Skeletal muscle satellite cell (primary cell): ENCODE measurements around the gene DUXA.
"Not testable (repeated sequence)": the region's sequence is repeated elsewhere in the genome, so short reads cannot be mapped to it uniquely, and the experiment has no call there.

Source experiments
- H3K27me3 ChIP-seq: 2 replicates; pipeline ENCODE4 v1.7.0; 2013; ENCODE audit warnings: low read length; ENCODE audit not compliant: control insufficient read depth, insufficient read depth
- H3K36me3 ChIP-seq: 2 replicates; pipeline ENCODE4 v1.7.0; 2013; ENCODE audit warnings: mild to moderate bottlenecking, control low read depth, low read length; ENCODE audit not compliant: insufficient read depth
- H3K4me1 ChIP-seq: 2 replicates; pipeline ENCODE4 v1.7.0; 2013; ENCODE audit warnings: low read length; ENCODE audit not compliant: control insufficient read depth, insufficient read depth
- H3K4me2 ChIP-seq: 2 replicates; pipeline ENCODE4 v1.7.0; 2013; ENCODE audit warnings: mild to moderate bottlenecking, low read length
- H3K4me3 ChIP-seq: 2 replicates; pipeline ENCODE4 v1.7.0; 2013; ENCODE audit warnings: low read length
- H3K9ac ChIP-seq: 2 replicates; pipeline ENCODE4 v1.7.0; 2013; ENCODE audit warnings: mild to moderate bottlenecking, low read depth, low read length, moderate library complexity
- H3K9me3 ChIP-seq: replicated peaks from 2 replicates; pipeline ENCODE4 v1.7.0; 2013; ENCODE audit warnings: mild to moderate bottlenecking, control low read depth, low read length

DUXA gene

DNA sequence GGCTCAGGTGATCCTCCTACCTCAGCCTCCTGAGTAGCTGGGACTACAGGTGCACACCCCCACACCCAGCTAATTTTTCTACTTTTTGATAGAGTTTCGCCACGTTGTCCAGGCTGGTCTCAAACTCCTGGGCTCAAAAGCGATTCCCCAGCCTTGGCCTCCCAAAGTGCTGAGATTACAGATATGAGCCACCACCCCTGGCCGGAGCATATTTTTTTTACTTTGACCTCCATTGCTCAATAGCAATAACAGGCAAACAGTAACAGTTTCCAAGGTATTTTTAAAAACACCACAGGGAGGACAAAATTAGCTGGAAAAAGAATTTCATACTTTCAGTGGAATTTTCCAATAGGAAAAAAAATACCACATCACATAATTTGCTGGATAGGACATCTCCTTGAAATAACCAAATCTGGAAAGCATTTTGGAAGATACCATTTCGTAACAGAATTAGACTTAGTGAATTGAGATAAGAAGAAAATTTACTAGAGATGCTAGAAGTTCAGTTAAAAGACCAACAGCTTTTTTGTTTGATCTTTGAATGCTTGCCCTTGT is 5.2 kb downstream of the DUXA start:
- H3K4me1 ChIP-seq = no peaks in the 10 kb centered on the region
- H3K9me3 ChIP-seq = no peaks in the 10 kb centered on the region
- no peak overlapping the region for H3K9ac ChIP-seq

GRCh38 chr19:57152921-57153320 is 14.4 kb downstream of the DUXA start:
- no peak overlapping the region for H3K4me3 ChIP-seq
- no peak overlapping the region for H3K9ac ChIP-seq
- H3K9me3 ChIP-seq = no peaks in the 10 kb centered on the region

More for the DNA sequence above, 5.2 kb downstream of the DUXA start:
- no peak overlapping the region for H3K4me2 ChIP-seq
- H3K36me3 ChIP-seq = no peaks in the 10 kb centered on the region
- H3K4me3 ChIP-seq = no peak overlapping the region
- H3K27me3 ChIP-seq = no peaks in the 10 kb centered on the region

DNA sequence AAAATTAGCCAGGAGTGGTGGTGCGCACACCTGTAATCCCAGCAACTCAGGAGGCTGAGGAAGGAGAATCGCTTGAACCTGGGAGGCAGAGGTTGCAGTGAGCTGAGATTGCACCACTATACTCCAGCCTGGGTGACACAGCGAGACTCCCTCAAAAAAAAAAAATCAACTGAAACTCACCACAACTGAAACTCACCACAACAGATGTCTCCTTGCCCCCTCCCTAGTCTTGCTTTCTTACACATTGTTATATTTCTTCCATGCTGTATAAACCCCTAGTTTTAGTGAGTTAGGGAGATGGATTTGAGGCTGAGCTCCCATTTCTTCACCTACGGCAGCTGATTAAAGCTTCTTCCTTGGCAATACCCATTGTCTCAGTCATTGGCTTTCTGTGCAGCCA is 25.6 kb downstream of the DUXA start:
- Histone ChIP-seq H3K27me3 (no peaks in the 10 kb centered on the region), H3K4me3 (no peak overlapping the region), H3K4me1 (no peaks in the 10 kb centered on the region), H3K36me3 (no peaks in the 10 kb centered on the region), H3K9ac (no peak overlapping the region), H3K4me2 (no peak overlapping the region), H3K9me3 (no peaks in the 10 kb centered on the region)

More at GRCh38 chr19:57152921-57153320, 14.4 kb downstream of the DUXA start:
- H3K4me1 ChIP-seq = no peaks in the 10 kb centered on the region
- H3K36me3 ChIP-seq = no peaks in the 10 kb centered on the region
- H3K4me2 ChIP-seq = no peak overlapping the region
- no peaks in the 10 kb centered on the region for H3K27me3 ChIP-seq

- H3K4me3 ChIP-seq = no peak overlapping the region
- H3K9ac ChIP-seq = no peak overlapping the region
- H3K4me2 ChIP-seq = no peak overlapping the region
- H3K9me3 ChIP-seq = no peaks in the 10 kb centered on the region
- no peaks in the 10 kb centered on the region for H3K36me3 ChIP-seq
- no peaks in the 10 kb centered on the region for H3K27me3 ChIP-seq
- H3K4me1 ChIP-seq = no peaks in the 10 kb centered on the region
Observed at GRCh38 chr19:57135797-57136196, 31.5 kb downstream of the DUXA start.

DNA sequence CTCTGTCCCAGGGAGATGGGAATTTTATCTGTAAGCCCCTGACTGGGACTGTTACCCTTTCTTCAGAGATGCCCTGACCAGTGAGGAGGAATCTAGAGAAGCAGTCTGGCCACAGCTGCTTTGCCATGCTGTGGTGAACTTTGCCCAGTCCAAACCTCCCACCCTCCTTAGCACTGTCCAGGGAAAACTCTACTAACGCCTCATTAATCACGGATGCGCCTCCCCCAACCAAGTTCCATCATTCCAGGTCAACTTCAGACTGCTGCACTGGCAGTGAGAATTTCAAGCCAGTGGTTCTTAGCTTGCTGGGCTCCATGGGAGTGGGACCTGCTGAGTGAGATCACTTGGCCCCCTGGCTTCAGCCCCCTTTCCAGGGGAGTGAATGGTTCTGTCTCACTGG is 39.9 kb downstream of the DUXA start:
- not testable (repeated sequence) for H3K4me1 ChIP-seq, H3K9ac ChIP-seq

DNA sequence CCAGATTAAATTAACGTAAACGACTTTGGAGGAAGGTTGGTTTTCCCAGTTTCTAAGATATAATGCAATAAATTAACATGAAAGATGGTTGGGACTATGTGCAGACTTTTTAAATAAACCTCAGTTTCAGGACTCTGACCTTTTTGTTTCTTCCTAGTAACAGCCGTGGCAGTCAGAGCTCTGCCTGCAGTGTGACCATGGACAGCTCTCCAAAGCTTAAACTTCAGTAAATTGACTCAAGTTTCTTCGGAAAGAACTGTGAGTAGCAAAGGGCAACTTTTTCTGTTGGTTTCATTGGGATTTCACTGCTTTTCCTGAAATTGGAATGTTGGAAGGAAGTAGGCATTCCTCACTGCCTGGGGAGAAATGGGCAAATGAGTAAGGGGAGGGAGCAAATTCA is 43.4 kb downstream of the DUXA start:
- Histone ChIP-seq H3K9me3 (no peaks in the 10 kb centered on the region), H3K4me3 (no peak overlapping the region), H3K4me1 (no peaks in the 10 kb centered on the region), H3K4me2 (no peak overlapping the region), H3K9ac (no peak overlapping the region), H3K36me3 (no peaks in the 10 kb centered on the region), H3K27me3 (no peaks in the 10 kb centered on the region)

More for the DNA sequence above, 39.9 kb downstream of the DUXA start:
- H3K27me3 ChIP-seq, H3K4me3 ChIP-seq, H3K4me2 ChIP-seq, H3K36me3 ChIP-seq, H3K9me3 ChIP-seq: not testable (repeated sequence)

- Histone ChIP-seq H3K9me3 (no peaks in the 10 kb centered on the region), H3K36me3 (no peaks in the 10 kb centered on the region), H3K4me1 (no peaks in the 10 kb centered on the region), H3K4me3 (no peak overlapping the region), H3K27me3 (no peaks in the 10 kb centered on the region), H3K4me2 (no peak overlapping the region), H3K9ac (no peak overlapping the region)
Observed at GRCh38 chr19:57118848-57119247, 48.4 kb downstream of the DUXA start.

DNA sequence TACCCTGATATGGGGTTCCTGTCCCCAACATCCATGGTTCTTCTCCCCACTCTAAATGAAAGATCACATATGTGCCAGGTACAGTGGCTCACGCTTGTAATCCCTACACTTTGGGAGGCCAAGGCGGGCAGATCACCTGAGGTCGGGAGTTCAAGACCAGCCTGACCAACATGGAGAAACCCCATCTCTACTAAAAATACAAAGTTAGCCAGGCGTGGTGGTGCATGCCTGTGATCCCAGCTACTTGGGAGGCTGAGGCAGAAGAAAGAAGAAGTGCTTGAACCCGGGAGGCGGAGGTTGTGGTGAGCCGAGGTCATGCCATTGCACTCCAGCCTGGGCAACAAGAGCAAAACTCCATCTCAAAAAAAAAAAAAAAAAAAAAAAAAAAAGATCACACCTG is 53.8 kb downstream of the DUXA start:
- not testable (repeated sequence) for H3K36me3 ChIP-seq, H3K27me3 ChIP-seq, H3K4me1 ChIP-seq, H3K9me3 ChIP-seq, H3K4me2 ChIP-seq, H3K9ac ChIP-seq, H3K4me3 ChIP-seq

DNA sequence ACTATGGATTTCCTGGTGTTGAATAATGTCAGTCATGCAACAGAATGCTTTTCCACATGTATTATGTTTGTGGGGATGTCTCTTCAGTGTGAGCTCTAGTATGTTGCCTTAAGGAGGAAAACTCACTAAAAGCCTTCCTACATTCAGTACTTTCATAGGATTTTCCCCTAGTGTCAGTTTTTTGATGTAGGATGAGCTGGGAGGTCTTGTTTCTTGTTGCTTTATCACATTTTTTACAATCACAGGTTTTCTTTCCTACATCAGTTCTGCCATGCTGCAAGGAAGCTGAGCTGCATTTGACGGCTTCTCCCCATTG is 56.0 kb downstream of the DUXA start:
- Histone ChIP-seq H3K9ac (no peak overlapping the region), H3K27me3 (no peaks in the 10 kb centered on the region), H3K4me2 (no peak overlapping the region), H3K4me3 (no peak overlapping the region), H3K36me3 (no peaks in the 10 kb centered on the region), H3K9me3 (peaks cover 9% of the 10 kb centered on the region), H3K4me1 (no peaks in the 10 kb centered on the region)

DNA sequence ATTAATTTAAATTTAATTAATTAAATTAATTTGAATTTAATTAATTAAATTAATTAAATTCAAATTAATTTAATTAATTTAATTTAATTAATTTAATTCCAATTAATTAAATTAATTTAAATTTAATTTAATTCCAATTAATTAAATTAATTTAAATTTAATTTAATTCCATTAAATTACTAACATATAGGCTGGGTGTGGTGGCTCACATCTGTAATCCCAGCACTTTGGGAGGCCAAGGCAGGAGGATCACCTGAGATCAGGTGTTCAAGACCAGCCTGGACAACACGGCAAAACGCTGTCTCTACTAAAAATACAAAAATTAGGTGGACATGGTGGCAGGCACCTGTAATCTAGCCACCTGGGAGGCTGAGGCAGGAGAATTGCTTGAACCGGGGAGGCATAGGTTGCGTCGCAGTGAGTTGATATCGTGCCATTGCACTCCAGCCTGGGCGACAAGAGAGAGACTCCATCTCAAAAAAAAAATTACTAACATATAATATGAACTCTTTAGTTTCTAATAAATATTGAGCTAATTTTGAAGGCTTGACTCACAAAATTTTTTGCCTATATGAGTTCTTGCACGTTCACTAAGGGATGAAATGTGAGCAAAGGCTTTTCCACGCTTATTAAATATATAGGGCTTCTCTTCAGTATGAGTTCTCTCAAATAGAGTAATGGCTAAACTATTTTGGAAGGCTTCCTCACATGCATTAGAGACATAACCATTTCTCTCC is 56.5 kb downstream of the DUXA start:
- H3K9ac ChIP-seq = no peak overlapping the region
- H3K27me3 ChIP-seq = no peaks in the 10 kb centered on the region
- H3K4me1 ChIP-seq = no peaks in the 10 kb centered on the region
- no peak overlapping the region for H3K4me2 ChIP-seq
- H3K36me3 ChIP-seq = no peaks in the 10 kb centered on the region
- peaks cover 9% of the 10 kb centered on the region for H3K9me3 ChIP-seq
- H3K4me3 ChIP-seq = no peak overlapping the region

GRCh38 chr19:57106722-57107235 is 60.5 kb downstream of the DUXA start:
- no peaks in the 10 kb centered on the region for H3K36me3 ChIP-seq
- H3K9me3 ChIP-seq = peaks cover 9% of the 10 kb centered on the region
- no peak overlapping the region for H3K9ac ChIP-seq
- no peaks in the 10 kb centered on the region for H3K27me3 ChIP-seq
- H3K4me3 ChIP-seq = no peak overlapping the region
- no peaks in the 10 kb centered on the region for H3K4me1 ChIP-seq
- no peak overlapping the region for H3K4me2 ChIP-seq
